ENCODE measurements around the gene SORCS2. TPM values are rescaled to one million over a fixed set of nuclear protein-coding genes. Genes with fewer than 3 reads are reported as not detected.

Gene SORCS2
- total and polyA plus RNA-seq, 2 of the 8 experiments (the other 6 are each of a cell fraction or from before 2014, with no cell fraction given), result 0.36 to 1.8 TPM

DNA sequence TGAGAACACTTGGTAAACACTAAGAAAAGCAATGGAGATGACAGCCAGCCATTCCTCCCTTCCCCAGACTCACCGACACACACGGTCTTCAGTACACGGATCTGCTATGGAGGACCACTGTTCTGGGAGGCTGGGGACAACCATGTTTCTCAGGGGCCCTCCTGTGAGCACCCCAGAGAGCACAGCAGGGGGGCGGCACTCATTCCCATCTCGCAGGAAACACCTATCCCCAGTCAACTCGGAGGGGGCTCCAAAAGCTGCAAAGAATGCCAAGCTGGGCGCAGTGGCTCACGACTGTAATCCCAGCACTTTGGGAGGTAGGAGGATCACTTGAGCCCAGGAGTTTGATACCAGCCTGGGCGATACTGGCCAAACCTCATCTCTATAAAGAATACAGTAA is 575.2 kb downstream of the SORCS2 start:
- CTCF ChIA-PET (ENCODE audit: partially characterized antibody), result interaction anchor here (0.9 to 3.7 kb wide), 9 partner anchors 8 to 432 kb away, joined by 3 to 14 read pairs (median 3); no protein-coding TSS in a partner anchor
- Histone ChIP-seq H3K36me3 (ENCODE audit: control insufficient read depth in 2 of 4, insufficient read depth in 4 of 4, low read length in 3 of 4) (peaks cover 0 to 5% (median under 1%) of the 10 kb centered on the region in 4 experiments; a peak in 2 of 8 replicates), H3K79me2 (ENCODE audit: control insufficient read depth in 1 of 2, insufficient read depth in 2 of 2, low read length in 2 of 2) (no peaks in the 10 kb centered on the region)
- TF ChIP-seq KDM1A (IDR thresholded peaks at IDR 0.05; ENCODE audit: borderline replicate concordance, low read length), result no peak
- TF ChIP-seq RFX5 (IDR thresholded peaks at IDR 0.05; ENCODE audit: borderline replicate concordance, low read depth, low read length), result no peak
- no peak for TF ChIP-seq POU5F1 (IDR thresholded peaks at IDR 0.05; ENCODE audit: low read depth, low read length)
- TF ChIP-seq ZNF274 (IDR thresholded peaks at IDR 0.05; ENCODE audit: borderline replicate concordance, extremely low read depth, low read length), result no peak
- TF ChIP-seq EP300 (IDR thresholded peaks at IDR 0.05; ENCODE audit: borderline replicate concordance in 1 of 2, low read depth in 2 of 2, low read length in 2 of 2), result no peak
- TF ChIP-seq HDAC6 (IDR thresholded peaks at IDR 0.05; ENCODE audit: low read depth, low read length), result no peak
- no peak for TF ChIP-seq SIX5 (IDR thresholded peaks at IDR 0.05; ENCODE audit: low read depth, low read length)
- no peak for TF ChIP-seq ASH2L (IDR thresholded peaks at IDR 0.05; ENCODE audit: low read length)
- TF ChIP-seq, protein P1, sequence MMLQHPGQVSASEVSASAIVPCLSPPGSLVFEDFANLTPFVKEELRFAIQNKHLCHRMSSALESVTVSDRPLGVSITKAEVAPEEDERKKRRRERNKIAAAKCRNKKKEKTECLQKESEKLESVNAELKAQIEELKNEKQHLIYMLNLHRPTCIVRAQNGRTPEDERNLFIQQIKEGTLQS (IDR thresholded peaks at IDR 0.05; ENCODE audit: insufficient read depth, low read depth, low read length), result no peak
- no peak for TF ChIP-seq TAF7 (optimal IDR thresholded peaks at IDR 0.05; ENCODE audit: borderline replicate concordance, low read depth, low read length)
- no peak for TF ChIP-seq RXRA (IDR thresholded peaks at IDR 0.05; ENCODE audit: insufficient read depth, low read depth, low read length)
- TF ChIP-seq HDAC2 (IDR thresholded peaks at IDR 0.05; ENCODE audit: borderline replicate concordance in 1 of 2, low read depth in 2 of 2, low read length in 2 of 2), result no peak
- TF ChIP-seq, protein P2, sequence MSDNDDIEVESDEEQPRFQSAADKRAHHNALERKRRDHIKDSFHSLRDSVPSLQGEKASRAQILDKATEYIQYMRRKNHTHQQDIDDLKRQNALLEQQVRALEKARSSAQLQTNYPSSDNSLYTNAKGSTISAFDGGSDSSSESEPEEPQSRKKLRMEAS (IDR thresholded peaks at IDR 0.05), result no peak

More for the DNA sequence above, 575.2 kb downstream of the SORCS2 start:
- Histone ChIP-seq H2BK12ac (ENCODE audit: low read depth, low read length) (no peak overlapping the region), H3K27me3 (replicated peaks in 1 of 4; ENCODE audit: control insufficient read depth in 3 of 4, extremely low read depth in 1 of 4, insufficient read depth in 3 of 4, low read length in 3 of 4) (no peaks in the 10 kb centered on the region), H2AFZ (ENCODE audit: low read length) (no peak overlapping the region), H4K5ac (ENCODE audit: insufficient read length, low read depth, low read length) (no peak overlapping the region), H3K4ac (replicated peaks; ENCODE audit: insufficient read length, low read depth, low read length) (no peak overlapping the region), H3K4me3 (ENCODE audit: extremely low read depth in 1 of 4, insufficient read depth in 2 of 4, low read depth in 3 of 4, low read length in 4 of 4) (no peak overlapping the region), H2BK15ac (ENCODE audit: low read length) (no peak overlapping the region), H2BK5ac (ENCODE audit: low read depth, low read length) (no peak overlapping the region), H3K56ac (replicated peaks; ENCODE audit: insufficient read length, low read depth, low read length) (no peak overlapping the region), H3K23ac (ENCODE audit: insufficient read length) (no peak overlapping the region), H3K79me1 (ENCODE audit: low read depth, low read length) (no peaks in the 10 kb centered on the region; the same call in none of the 2 replicates), H3K14ac (ENCODE audit: insufficient read length) (no peak overlapping the region), H3K18ac (ENCODE audit: extremely low read depth, low read length) (no peak overlapping the region), H3K9ac (replicated peaks in 1 of 4; ENCODE audit: extremely low read depth in 1 of 4, low read depth in 3 of 4, low read length in 3 of 4) (no peak overlapping the region), H3K23me2 (ENCODE audit: low read depth, low read length) (no peaks in the 10 kb centered on the region), H2BK20ac (ENCODE audit: low read length) (no peak overlapping the region), H3K9me3 (ENCODE audit: insufficient read depth in 2 of 2, low read depth in 1 of 2, low read length in 1 of 2) (no peaks in the 10 kb centered on the region), H3K4me1 (replicated peaks in 1 of 4; ENCODE audit: control insufficient read depth in 3 of 4, insufficient read depth in 4 of 4, low read length in 3 of 4) (peaks cover 0 to 2% (median 1%) of the 10 kb centered on the region in 4 experiments; a peak in 3 of 7 replicates), H4K91ac (replicated peaks; ENCODE audit: insufficient read length, low read length) (no peak overlapping the region), H4K20me1 (replicated peaks in 1 of 2; ENCODE audit: control insufficient read depth in 1 of 2, insufficient read depth in 2 of 2, low read length in 2 of 2) (peaks cover 0 to 2% of the 10 kb centered on the region in 2 experiments), H3K27ac (ENCODE audit: low read depth, low read length) (no peak overlapping the region), H4K8ac (ENCODE audit: extremely low read depth, insufficient read depth, low read length) (no peak overlapping the region), H2AK5ac (ENCODE audit: low read depth, low read length) (no peak overlapping the region), H2BK120ac (replicated peaks; ENCODE audit: low read depth, low read length) (no peak overlapping the region), H3K4me2 (ENCODE audit: insufficient read depth in 1 of 2, low read depth in 2 of 2, low read length in 2 of 2) (no peak overlapping the region)
- DNase-seq (ENCODE audit: low read depth in 1 of 2, low spot score in 2 of 2) (no peak), FAIRE-seq (no peak)
- WGBS, 2 experiments (ENCODE audit: extremely low coverage in 1 of 2, insufficient coverage in 1 of 2, insufficient read length in 1 of 2, insufficient replicate concordance in 2 of 2, low coverage in 1 of 2, low lambda C conversion rate in 2 of 2, missing lambda C conversion rate in 1 of 2), result 72% methylated on average over 9 of the region's 9 CpGs; no CpG with 5 or more reads in 1 of the 2 experiments
- POLR2A ChIA-PET (ENCODE audit: partially characterized antibody), result no interaction called here
